ENCODE data around the gene PRPF18. TPM values are rescaled to one million over a fixed set of nuclear protein-coding genes. Genes with fewer than 3 reads are reported as not detected.

The PRPF18 gene
- total and polyA plus RNA-seq, 2 donors (not counting 1 experiment from before 2014, with no cell fraction given) = 12.2 to 28.9 TPM

GRCh38 chr10:13668126-13668525, 81.4 kb downstream of the PRPF18 start:
- Histone ChIP-seq H3K27ac (ENCODE audit: low read length in 2 of 2) (no peak overlapping the region), H3K27me3 (replicated peaks in 1 of 4; ENCODE audit: control extremely low read depth in 1 of 4, control insufficient read depth in 3 of 4, insufficient read depth in 4 of 4, low read length in 3 of 4) (no peaks in the 10 kb centered on the region), H3K79me2 (ENCODE audit: control insufficient read depth, insufficient read depth, low read length) (no peaks in the 10 kb centered on the region), H3K36me3 (replicated peaks in 1 of 2; ENCODE audit: control extremely low read depth in 1 of 2, control insufficient read depth in 1 of 2, extremely low read depth in 1 of 2, insufficient read depth in 2 of 2, low read length in 1 of 2) (no peaks in the 10 kb centered on the region), H4K20me1 (ENCODE audit: control insufficient read depth, insufficient read depth, low read length, poor library complexity, severe bottlenecking) (no peaks in the 10 kb centered on the region), H3K4me3 (ENCODE audit: control extremely low read depth in 1 of 5, extremely low read depth in 1 of 5, insufficient read depth in 1 of 5, low read depth in 2 of 5, low read length in 4 of 5) (no peak overlapping the region), H3K9ac (ENCODE audit: low read length) (no peak overlapping the region), H2AFZ (ENCODE audit: insufficient read depth, low read depth, low read length, poor library complexity, severe bottlenecking) (no peak overlapping the region), H3K4me2 (replicated peaks; ENCODE audit: low read depth, low read length, poor library complexity, severe bottlenecking) (no peak overlapping the region), H3K4me1 (ENCODE audit: control insufficient read depth in 2 of 2, insufficient read depth in 2 of 2, low read length in 2 of 2) (no peaks in the 10 kb centered on the region), H3K9me3 (ENCODE audit: control extremely low read depth in 1 of 3, control insufficient read depth in 2 of 3, insufficient read depth in 1 of 3, low read length in 2 of 3) (no peaks in the 10 kb centered on the region)
- intact Hi-C loops (cut with micrococcal nuclease) = no loop called here
- POLR2A ChIA-PET = interaction anchor here (1.0 kb wide), 1 partner anchor 11 kb away, joined by 3 read pairs; no protein-coding TSS in a partner anchor
- Mint-ChIP-seq H3K9me3 (ENCODE audit: insufficient read depth) (no peaks in the 10 kb centered on the region), H3K27ac (no peak overlapping the region), H3K27me3 (no peaks in the 10 kb centered on the region), H3K4me3 (no peak overlapping the region), H3K4me1 (no peaks in the 10 kb centered on the region)
- CTCF ChIA-PET = interaction anchor here (1.1 kb wide), 1 partner anchor 14 kb away, joined by 3 read pairs; no protein-coding TSS in a partner anchor
- WGBS (ENCODE audit: insufficient coverage) = 85% methylated on average over 4 of the region's 4 CpGs
- TF ChIP-seq CTCF (IDR thresholded peaks at IDR 0.05) = no peak
- ATAC-seq (ENCODE audit: low read depth) (no peak), DNase-seq (no peak)

GRCh38 chr10:13669182-13669855, 82.6 kb downstream of the PRPF18 start:
- CTCF ChIA-PET = interaction anchor here (0.5 to 1.1 kb wide), 2 partner anchors 15 to 725 kb away, joined by 3 read pairs; no protein-coding TSS in a partner anchor
- no peaks in the 10 kb centered on the region for H3K9me3 ChIP-seq (ENCODE audit: control extremely low read depth in 1 of 3, control insufficient read depth in 2 of 3, insufficient read depth in 1 of 3, low read length in 2 of 3)
- H3K4me1 Mint-ChIP-seq = no peaks in the 10 kb centered on the region
- POLR2A ChIA-PET = no interaction called here
- H3K4me1 ChIP-seq (ENCODE audit: control insufficient read depth in 2 of 2, insufficient read depth in 2 of 2, low read length in 2 of 2) = no peaks in the 10 kb centered on the region
- intact Hi-C loops (cut with micrococcal nuclease) = no loop called here
- DNase-seq (no peak), ATAC-seq (ENCODE audit: low read depth) (no peak)
- H3K9me3 Mint-ChIP-seq (ENCODE audit: insufficient read depth) = no peaks in the 10 kb centered on the region
- H3K36me3 ChIP-seq (replicated peaks in 1 of 2; ENCODE audit: control extremely low read depth in 1 of 2, control insufficient read depth in 1 of 2, extremely low read depth in 1 of 2, insufficient read depth in 2 of 2, low read length in 1 of 2) = no peaks in the 10 kb centered on the region
- no peak overlapping the region for H3K4me3 Mint-ChIP-seq
- H4K20me1 ChIP-seq (ENCODE audit: control insufficient read depth, insufficient read depth, low read length, poor library complexity, severe bottlenecking) = no peaks in the 10 kb centered on the region
- no peak for TF ChIP-seq EZH2 (IDR thresholded peaks at IDR 0.05; ENCODE audit: borderline replicate concordance, insufficient read depth, low read depth, low read length, poor library complexity, severe bottlenecking)
- TF ChIP-seq CTCF (IDR thresholded peaks at IDR 0.05) = no peak
- H3K4me3 ChIP-seq (ENCODE audit: control extremely low read depth in 1 of 5, extremely low read depth in 1 of 5, insufficient read depth in 1 of 5, low read depth in 2 of 5, low read length in 4 of 5) = no peak overlapping the region
- H2AFZ ChIP-seq (ENCODE audit: insufficient read depth, low read depth, low read length, poor library complexity, severe bottlenecking) = no peak overlapping the region
- H3K4me2 ChIP-seq (replicated peaks; ENCODE audit: low read depth, low read length, poor library complexity, severe bottlenecking) = no peak overlapping the region
- H3K79me2 ChIP-seq (ENCODE audit: control insufficient read depth, insufficient read depth, low read length) = no peaks in the 10 kb centered on the region
- H3K27me3 Mint-ChIP-seq = peaks cover 3% of the 10 kb centered on the region
- H3K27ac Mint-ChIP-seq = no peak overlapping the region
- WGBS (ENCODE audit: insufficient coverage) = 95% methylated on average over 7 of the region's 8 CpGs
- H3K9ac ChIP-seq (ENCODE audit: low read length) = no peak overlapping the region
- no peaks in the 10 kb centered on the region for H3K27me3 ChIP-seq (replicated peaks in 1 of 4; ENCODE audit: control extremely low read depth in 1 of 4, control insufficient read depth in 3 of 4, insufficient read depth in 4 of 4, low read length in 3 of 4)
- no peak overlapping the region for H3K27ac ChIP-seq (ENCODE audit: low read length in 2 of 2)
